HEK293 (cell line): ENCODE results near the gene STPG3.

Experiments
- GLI4 ChIP-seq: fragments of 450-650 bp; formaldehyde crosslinking; IDR thresholded peaks from 2 replicates; pipeline ENCODE4 v1.5.1; 2016; ENCODE audit warnings: missing biosample characterization, missing genetic modification characterization
- GLIS2 ChIP-seq: fragments of 450-650 bp; formaldehyde crosslinking; IDR thresholded peaks from 2 replicates; pipeline ENCODE4 v1.5.1; 2016; ENCODE audit warnings: missing biosample characterization, missing genetic modification characterization
- HIC1 ChIP-seq: fragments of 450-650 bp; formaldehyde crosslinking; IDR thresholded peaks from 2 replicates; pipeline ENCODE4 v1.5.1; 2016; ENCODE audit warnings: missing biosample characterization, missing genetic modification characterization
- HOXC10 ChIP-seq: sonication (generic); formaldehyde crosslinking; IDR thresholded peaks from 2 replicates; pipeline ENCODE4 v1.8.1; 2023; ENCODE audit warnings: mild to moderate bottlenecking, missing genetic modification reagents
- HOXD13 ChIP-seq: sonication (generic); formaldehyde crosslinking; IDR thresholded peaks from 2 replicates; pipeline ENCODE4 v1.8.0; 2022; ENCODE audit warnings: missing genetic modification reagents, borderline replicate concordance
- KLF1 ChIP-seq: fragments of 450-650 bp; formaldehyde crosslinking; IDR thresholded peaks from 2 replicates; pipeline ENCODE4 v1.5.1; 2016; ENCODE audit warnings: missing biosample characterization, missing genetic modification characterization
- MYNN ChIP-seq: fragments of 450-650 bp; formaldehyde crosslinking; IDR thresholded peaks from 2 replicates; pipeline ENCODE4 v1.5.1; 2016; ENCODE audit warnings: missing biosample characterization, missing genetic modification characterization, borderline replicate concordance
- PATZ1 ChIP-seq: fragments of 450-650 bp; formaldehyde crosslinking; IDR thresholded peaks from 2 replicates; pipeline ENCODE4 v1.5.1; 2016; ENCODE audit warnings: missing biosample characterization, missing genetic modification characterization
- PRDM2 ChIP-seq: fragments of 450-650 bp; formaldehyde crosslinking; IDR thresholded peaks from 2 replicates; pipeline ENCODE4 v1.5.1; 2016; ENCODE audit warnings: missing biosample characterization, missing genetic modification characterization, borderline replicate concordance
- REPIN1 ChIP-seq: fragments of 450-650 bp; formaldehyde crosslinking; IDR thresholded peaks from 2 replicates; pipeline ENCODE4 v1.5.1; 2017; ENCODE audit warnings: missing biosample characterization, missing genetic modification characterization, low read depth
- YY1 ChIP-seq: fragments of 450-650 bp; formaldehyde crosslinking; IDR thresholded peaks from 2 replicates; pipeline ENCODE4 v1.5.1; 2018; ENCODE audit warnings: missing biosample characterization, missing genetic modification characterization
- ZIC2 ChIP-seq: fragments of 450-650 bp; formaldehyde crosslinking; IDR thresholded peaks from 2 replicates; pipeline ENCODE4 v1.5.1; 2016; ENCODE audit warnings: missing biosample characterization, missing genetic modification characterization
- ZNF114 ChIP-seq: fragments of 450-650 bp; formaldehyde crosslinking; IDR thresholded peaks from 2 replicates; pipeline ENCODE4 v1.5.0; 2017; ENCODE audit warnings: missing biosample characterization, missing genetic modification characterization
- ZNF2 ChIP-seq: fragments of 450-650 bp; formaldehyde crosslinking; IDR thresholded peaks from 2 replicates; pipeline ENCODE4 v1.5.1; 2016; ENCODE audit warnings: missing biosample characterization, missing genetic modification characterization
- ZNF223 ChIP-seq: fragments of 450-650 bp; formaldehyde crosslinking; IDR thresholded peaks from 2 replicates; pipeline ENCODE4 v1.5.1; 2016; ENCODE audit warnings: missing biosample characterization, missing genetic modification characterization
- ZNF266 ChIP-seq: fragments of 450-650 bp; formaldehyde crosslinking; IDR thresholded peaks from 2 replicates; pipeline ENCODE4 v1.5.1; 2016; ENCODE audit warnings: missing biosample characterization, missing genetic modification characterization, low read depth
- ZNF311 ChIP-seq: fragments of 450-650 bp; formaldehyde crosslinking; IDR thresholded peaks from 2 replicates; pipeline ENCODE4 v1.5.1; 2017; ENCODE audit warnings: missing biosample characterization, missing genetic modification characterization, borderline replicate concordance
- ZNF350 ChIP-seq: fragments of 450-650 bp; formaldehyde crosslinking; IDR thresholded peaks from 2 replicates; pipeline ENCODE4 v1.5.0; 2017; ENCODE audit warnings: missing biosample characterization, mild to moderate bottlenecking, missing genetic modification characterization
- ZNF416 ChIP-seq: fragments of 450-650 bp; formaldehyde crosslinking; IDR thresholded peaks from 2 replicates; pipeline ENCODE4 v1.5.1; 2016; ENCODE audit warnings: missing biosample characterization, missing genetic modification characterization
- ZNF426 ChIP-seq: fragments of 450-650 bp; formaldehyde crosslinking; IDR thresholded peaks from 2 replicates; pipeline ENCODE4 v1.5.1; 2017; ENCODE audit warnings: missing biosample characterization, missing genetic modification characterization, mild to moderate bottlenecking, inconsistent platforms, moderate library complexity
- ZNF571 ChIP-seq: fragments of 450-650 bp; formaldehyde crosslinking; IDR thresholded peaks from 2 replicates; pipeline ENCODE4 v1.5.0; 2017; ENCODE audit warnings: missing biosample characterization, missing genetic modification characterization
- ZNF596 ChIP-seq: fragments of 450-650 bp; IDR thresholded peaks from 2 replicates; pipeline ENCODE4 v1.5.0; 2018; ENCODE audit warnings: missing biosample characterization, mild to moderate bottlenecking, missing genetic modification characterization, moderate library complexity
- ZNF600 ChIP-seq: fragments of 450-650 bp; formaldehyde crosslinking; IDR thresholded peaks from 2 replicates; pipeline ENCODE4 v1.5.1; 2016; ENCODE audit warnings: missing biosample characterization, missing genetic modification characterization
- ZNF623 ChIP-seq: fragments of 450-650 bp; formaldehyde crosslinking; IDR thresholded peaks from 2 replicates; pipeline ENCODE4 v1.5.1; 2016; ENCODE audit warnings: missing biosample characterization, missing genetic modification characterization
- ZNF707 ChIP-seq: fragments of 450-650 bp; formaldehyde crosslinking; IDR thresholded peaks from 2 replicates; pipeline ENCODE4 v1.5.1; 2016; ENCODE audit warnings: missing biosample characterization, missing genetic modification characterization
- ZNF785 ChIP-seq: fragments of 450-650 bp; formaldehyde crosslinking; IDR thresholded peaks from 2 replicates; pipeline ENCODE4 v1.5.1; 2016; ENCODE audit warnings: missing biosample characterization, missing genetic modification characterization
- ZNF791 ChIP-seq: fragments of 450-650 bp; formaldehyde crosslinking; IDR thresholded peaks from 2 replicates; pipeline ENCODE4 v1.5.1; 2016; ENCODE audit warnings: missing biosample characterization, missing genetic modification characterization
- ZNF830 ChIP-seq: fragments of 450-650 bp; IDR thresholded peaks from 2 replicates; pipeline ENCODE4 v1.5.0; 2018; ENCODE audit warnings: missing biosample characterization, missing genetic modification characterization, low read depth, mild to moderate bottlenecking, moderate library complexity
- ZSCAN18 ChIP-seq: fragments of 450-650 bp; formaldehyde crosslinking; IDR thresholded peaks from 2 replicates; pipeline ENCODE4 v1.5.1; 2016; ENCODE audit warnings: missing biosample characterization, missing genetic modification characterization

The STPG3 gene

DNA sequence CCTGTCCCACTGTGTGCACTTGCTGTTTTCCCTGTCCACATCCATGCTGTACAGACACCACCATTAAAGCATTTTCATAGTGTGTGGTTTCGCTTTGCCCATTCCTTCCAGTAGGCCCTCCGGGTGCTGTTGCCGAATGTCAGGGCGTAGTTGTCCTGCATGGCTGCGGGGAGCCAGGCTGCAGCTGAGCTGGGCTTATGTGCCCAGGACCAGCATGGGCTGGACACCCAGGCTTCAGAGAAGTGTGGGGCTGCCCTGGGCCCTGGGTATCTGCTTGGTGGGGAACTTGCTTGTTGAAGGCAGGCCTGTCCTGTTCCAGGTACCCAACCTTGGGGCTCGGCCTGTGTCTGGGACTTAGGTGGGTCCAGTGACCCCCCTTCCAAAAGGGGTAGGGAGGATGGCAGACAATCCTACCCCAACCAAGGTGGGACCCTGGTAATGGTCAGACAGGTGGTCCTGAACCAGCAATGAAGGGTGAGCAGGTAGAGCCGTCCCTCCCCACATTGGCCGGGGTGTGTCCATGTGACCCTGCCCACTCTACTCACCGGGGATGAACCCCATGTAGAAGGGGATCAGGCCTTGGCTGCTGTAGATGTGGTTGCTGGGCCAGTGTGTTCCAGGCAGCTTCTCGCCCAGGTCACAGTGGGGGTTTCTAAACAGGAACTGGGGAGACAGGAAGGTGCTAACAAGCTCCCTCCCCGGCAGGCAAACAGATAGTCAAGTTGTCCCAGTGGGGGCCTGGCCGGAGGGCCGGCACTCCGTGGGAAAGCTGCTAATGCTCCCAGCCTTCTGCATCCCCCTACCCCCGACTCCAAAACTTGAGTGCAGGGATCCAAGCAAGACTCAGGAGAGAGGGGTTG lies 7.2 kb upstream of the STPG3 start (continued):
- TF ChIP-seq PATZ1 (tag by site-specific recombination), result peak; percentile 27; the same call in 1 of the 2 replicates
- TF ChIP-seq ZNF2 (tag by site-specific recombination), result 0 out of 2 replicates have a peak, but pooled peaks have one; percentile 21
- TF ChIP-seq ZNF785 (tag by site-specific recombination), result no peak
- no peak for TF ChIP-seq ZNF266 (tag by site-specific recombination)
- TF ChIP-seq YY1 (tag by site-specific recombination), result no peak
- 0 out of 2 replicates have a peak, but pooled peaks have one; percentile 40 for TF ChIP-seq ZNF600
- TF ChIP-seq ZNF830 (tag by site-specific recombination), result no peak
- TF ChIP-seq ZNF426, result no peak
- no peak for TF ChIP-seq ZNF791 (tag by site-specific recombination)
- no peak for TF ChIP-seq ZSCAN18 (tag by site-specific recombination)
- no peak for TF ChIP-seq ZNF596 (tag by site-specific recombination)
- no peak for TF ChIP-seq PRDM2 (tag by site-specific recombination)
- TF ChIP-seq MYNN (tag by site-specific recombination), result no peak
- TF ChIP-seq ZNF114 (tag by site-specific recombination), result no peak
- TF ChIP-seq HOXC10 (CRISPR knock-in tag), result no peak
- no peak for TF ChIP-seq ZNF311 (tag by site-specific recombination)
- TF ChIP-seq ZNF350 (tag by site-specific recombination), result no peak
- TF ChIP-seq HIC1 (tag by site-specific recombination), result no peak; the same call in 1 of the 2 replicates
- TF ChIP-seq ZNF223 (tag by site-specific recombination), result no peak
- TF ChIP-seq ZNF571 (tag by site-specific recombination), result no peak
- no peak for TF ChIP-seq GLI4 (tag by site-specific recombination)
- TF ChIP-seq KLF1 (tag by site-specific recombination), result peak; percentile 60; the same call in 1 of the 2 replicates
- peak; percentile 81 for TF ChIP-seq GLIS2 (tag by site-specific recombination)
- no peak for TF ChIP-seq ZNF707 (tag by site-specific recombination)
- no peak for TF ChIP-seq HOXD13
- TF ChIP-seq ZIC2, result peak; percentile 91
- TF ChIP-seq REPIN1, result no peak
- no peak for TF ChIP-seq ZNF416 (tag by site-specific recombination)
- TF ChIP-seq ZNF623, result no peak
